GM21723 (cell line): ENCODE data around the gene SLC52A3.
"Not testable (repeated sequence)": the region's sequence is repeated elsewhere in the genome, so short reads cannot be mapped to it uniquely, and the experiment has no call there.

Source experiments
- ATAC-seq: cut with Tn5 transposase; IDR thresholded peaks from one replicate; pipeline ENCODE4 v1.9.1; 2021; ENCODE audit warnings: mild to moderate bottlenecking, moderate library complexity; ENCODE audit not compliant: unreplicated experiment

The SLC52A3 gene

GRCh38 chr20:730005-730404 lies 38.3 kb downstream of the SLC52A3 start:
- no peak for ATAC-seq

- no peak for ATAC-seq
These were observed 39.9 kb downstream of the SLC52A3 start for GRCh38 chr20:728256-728944.

GRCh38 chr20:726160-726559 lies 42.1 kb downstream of the SLC52A3 start:
- no peak for ATAC-seq

GRCh38 chr20:725491-725890 lies 42.8 kb downstream of the SLC52A3 start:
- no peak for ATAC-seq

GRCh38 chr20:724797-725196 lies 43.5 kb downstream of the SLC52A3 start:
- ATAC-seq: not testable (repeated sequence)

GRCh38 chr20:723756-724155 lies 44.5 kb downstream of the SLC52A3 start:
- ATAC-seq: no peak

GRCh38 chr20:722822-723644 lies 45.3 kb downstream of the SLC52A3 start:
- ATAC-seq: no peak

GRCh38 chr20:721876-722275 lies 46.4 kb downstream of the SLC52A3 start:
- no peak for ATAC-seq

- ATAC-seq: no peak
These were observed 48.5 kb downstream of the SLC52A3 start for GRCh38 chr20:719816-720215.

GRCh38 chr20:719068-719467 lies 49.2 kb downstream of the SLC52A3 start:
- no peak for ATAC-seq

GRCh38 chr20:717832-718231 lies 50.5 kb downstream of the SLC52A3 start:
- no peak for ATAC-seq

- no peak for ATAC-seq
These were observed 51.0 kb downstream of the SLC52A3 start for GRCh38 chr20:717271-717670.

- no peak for ATAC-seq
These were observed 53.8 kb downstream of the SLC52A3 start for GRCh38 chr20:714453-714852.

GRCh38 chr20:711576-711975 lies 56.7 kb downstream of the SLC52A3 start:
- ATAC-seq: no peak

- no peak for ATAC-seq
These were observed 57.4 kb downstream of the SLC52A3 start for GRCh38 chr20:710780-711450.
